GM12801 (cell line): ENCODE data around the gene RAPGEF5.

ENCODE experiments used
- TF ChIP-seq, protein P1 (sequence below): IDR thresholded peaks from one replicate; pipeline ENCODE4 v1.5.1; 2011; ENCODE audit warnings: control low read depth; ENCODE audit not compliant: insufficient read length; ENCODE audit errors: extremely low read depth

The RAPGEF5 gene

DNA sequence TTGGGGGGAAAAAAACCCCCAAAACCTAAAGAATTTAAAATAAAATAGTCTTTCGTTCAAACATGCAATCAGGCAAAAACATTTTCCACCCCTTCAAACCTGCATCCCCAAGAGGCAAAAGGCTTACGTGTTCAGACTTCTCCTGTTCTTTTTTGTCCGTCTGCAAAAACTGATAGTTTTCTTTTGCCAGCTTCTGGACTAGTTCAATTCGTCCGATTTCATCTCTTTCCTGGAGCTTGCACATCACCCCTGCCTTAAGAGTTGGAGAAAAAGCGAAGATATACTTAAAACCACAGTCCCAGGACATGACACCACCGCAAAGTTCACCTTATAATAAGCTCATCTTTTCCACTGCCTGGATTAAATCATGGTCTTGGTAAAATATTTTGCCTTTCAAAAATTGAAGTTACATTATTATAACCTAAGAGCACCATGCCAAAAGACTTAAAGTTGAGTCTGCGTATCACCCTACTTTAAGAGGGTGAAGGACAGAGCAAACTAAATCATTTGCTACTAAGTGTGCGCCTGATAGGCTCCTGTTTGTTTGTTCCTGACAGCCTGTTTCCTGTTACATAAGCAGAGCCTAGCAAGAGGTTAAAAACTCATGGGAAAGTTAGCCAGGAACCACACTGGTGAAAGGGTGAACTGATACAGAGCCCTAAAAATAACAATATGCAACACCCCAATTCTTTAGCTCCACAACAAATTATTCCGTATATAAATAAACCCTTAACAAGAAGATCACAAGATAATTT, 137.0 kb downstream of the RAPGEF5 start:
- TF ChIP-seq, protein P1, sequence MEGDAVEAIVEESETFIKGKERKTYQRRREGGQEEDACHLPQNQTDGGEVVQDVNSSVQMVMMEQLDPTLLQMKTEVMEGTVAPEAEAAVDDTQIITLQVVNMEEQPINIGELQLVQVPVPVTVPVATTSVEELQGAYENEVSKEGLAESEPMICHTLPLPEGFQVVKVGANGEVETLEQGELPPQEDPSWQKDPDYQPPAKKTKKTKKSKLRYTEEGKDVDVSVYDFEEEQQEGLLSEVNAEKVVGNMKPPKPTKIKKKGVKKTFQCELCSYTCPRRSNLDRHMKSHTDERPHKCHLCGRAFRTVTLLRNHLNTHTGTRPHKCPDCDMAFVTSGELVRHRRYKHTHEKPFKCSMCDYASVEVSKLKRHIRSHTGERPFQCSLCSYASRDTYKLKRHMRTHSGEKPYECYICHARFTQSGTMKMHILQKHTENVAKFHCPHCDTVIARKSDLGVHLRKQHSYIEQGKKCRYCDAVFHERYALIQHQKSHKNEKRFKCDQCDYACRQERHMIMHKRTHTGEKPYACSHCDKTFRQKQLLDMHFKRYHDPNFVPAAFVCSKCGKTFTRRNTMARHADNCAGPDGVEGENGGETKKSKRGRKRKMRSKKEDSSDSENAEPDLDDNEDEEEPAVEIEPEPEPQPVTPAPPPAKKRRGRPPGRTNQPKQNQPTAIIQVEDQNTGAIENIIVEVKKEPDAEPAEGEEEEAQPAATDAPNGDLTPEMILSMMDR, result no peak

GRCh38 chr7:22219036-22219435, 137.9 kb downstream of the RAPGEF5 start:
- TF ChIP-seq, protein P1, result no peak

DNA sequence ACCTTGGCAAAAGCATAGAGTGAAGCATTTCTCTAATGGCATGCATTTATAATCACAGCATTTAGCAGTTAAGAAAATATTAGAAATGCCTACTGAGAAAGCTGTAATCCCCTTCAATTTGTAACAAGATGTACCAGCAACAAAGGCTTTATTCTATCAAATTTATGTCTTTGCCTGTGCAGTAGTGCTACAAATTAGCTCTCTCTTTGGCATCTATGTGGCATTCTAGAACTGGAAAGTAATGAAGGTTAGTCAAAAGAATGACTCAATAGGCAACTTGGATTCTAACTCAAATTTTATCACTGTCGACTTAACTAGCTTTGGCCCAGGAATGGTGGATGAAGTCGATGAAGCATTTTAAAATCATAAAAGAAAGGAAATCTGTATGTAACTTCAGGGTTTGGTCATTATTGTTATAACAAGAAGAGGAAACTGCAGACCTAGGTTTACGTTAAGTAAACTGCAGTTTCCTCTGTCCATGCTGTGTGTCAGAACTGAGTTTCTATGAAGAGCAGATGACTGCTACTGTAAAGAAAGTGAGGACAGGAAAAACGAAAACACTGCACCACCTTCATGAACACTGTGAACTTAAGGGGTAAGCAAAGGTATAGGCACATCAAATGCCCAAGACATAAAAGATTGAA, 140.0 kb downstream of the RAPGEF5 start:
- TF ChIP-seq, protein P1, result no peak

GRCh38 chr7:22216309-22216708, 140.6 kb downstream of the RAPGEF5 start:
- TF ChIP-seq, protein P1, result no peak

- TF ChIP-seq, protein P1, result no peak
Observed at GRCh38 chr7:22214000-22214399, 143.0 kb downstream of the RAPGEF5 start.

DNA sequence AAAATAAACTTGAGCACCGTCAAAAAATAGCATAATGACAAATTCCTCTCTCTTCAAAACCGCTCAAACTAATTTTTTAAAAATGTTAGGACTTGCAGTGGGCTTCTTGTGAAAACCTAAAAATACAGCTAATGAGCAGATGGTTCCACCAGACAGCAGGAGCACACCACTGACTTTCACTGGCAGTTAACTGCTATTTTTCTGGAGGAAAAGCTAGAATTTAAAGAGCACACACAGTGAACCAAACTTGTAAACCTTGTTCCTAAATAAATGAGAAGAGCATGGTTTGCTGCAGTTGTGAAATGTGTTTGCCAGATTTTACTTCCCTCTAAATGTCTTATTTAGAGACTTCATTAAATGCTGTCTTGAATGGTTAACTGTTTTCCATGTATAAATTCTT, 143.9 kb downstream of the RAPGEF5 start:
- TF ChIP-seq, protein P1, result no peak

- TF ChIP-seq, protein P1, result no peak
Observed at GRCh38 chr7:22210967-22211366, 146.0 kb downstream of the RAPGEF5 start.
